Natural killer cell (primary cell): ENCODE data around the gene SERPINB10. TPM values are rescaled to one million over a fixed set of nuclear protein-coding genes. Genes with fewer than 3 reads are reported as not detected.

ENCODE experiments used
- ATAC-seq, 3 donors: fragments of 150-1000 bp in 2 of 3; fragments of 200-7000 bp in 1 of 3; cut with Tn5 transposase; 1 replicate in 1 of 3; 2 replicates in 2 of 3; pipeline ENCODE4 v1.10.0; 2021; ENCODE audit warnings: mild to moderate bottlenecking in 2 of 3, moderate library complexity in 2 of 3
- DNase-seq, 2 donors: peaks; one replicate each; pipeline versions ENCODE4 v3.0.0 to v3.0.0-alpha.2; 2013 to 2021; ENCODE audit warnings: mixed read lengths in 1 of 2
- H3K27ac ChIP-seq: one replicate; pipeline ENCODE4 v1.5.1; 2013; ENCODE audit warnings: mild to moderate bottlenecking, low read length
- H3K27me3 ChIP-seq: one replicate; pipeline ENCODE4 v1.6.1; 2013; ENCODE audit warnings: low read length; ENCODE audit not compliant: control insufficient read depth, insufficient read depth
- H3K36me3 ChIP-seq: one replicate; pipeline ENCODE4 v1.6.1; 2013; ENCODE audit warnings: low read length; ENCODE audit not compliant: control insufficient read depth, insufficient read depth
- H3K4me1 ChIP-seq: one replicate; pipeline ENCODE4 v1.6.1; 2013; ENCODE audit warnings: low read length; ENCODE audit not compliant: control insufficient read depth, insufficient read depth
- H3K4me3 ChIP-seq: one replicate; pipeline ENCODE4 v1.5.1; 2013; ENCODE audit warnings: low read length
- H3K9me3 ChIP-seq: one replicate; pipeline ENCODE4 v1.6.1; 2013; ENCODE audit warnings: low read length; ENCODE audit not compliant: control insufficient read depth, insufficient read depth
- H3K27ac Mint-ChIP-seq, 2 donors: one replicate each; pipeline ENCODE4 v1.8.0; 2022; ENCODE audit warnings: mild to moderate bottlenecking in 2 of 2, mixed read lengths in 2 of 2, moderate library complexity in 1 of 2
- H3K27me3 Mint-ChIP-seq, 2 donors: one replicate each; pipeline ENCODE4 v1.8.0; 2022; ENCODE audit warnings: low read depth in 2 of 2, mixed read lengths in 2 of 2
- H3K36me3 Mint-ChIP-seq: one replicate; pipeline ENCODE4 v1.8.0; 2022; ENCODE audit warnings: mixed read lengths
- H3K4me1 Mint-ChIP-seq, 2 donors: one replicate each; pipeline ENCODE4 v1.8.0; 2022; ENCODE audit warnings: mixed read lengths in 2 of 2
- H3K4me3 Mint-ChIP-seq: one replicate; pipeline ENCODE4 v1.8.0; 2022; ENCODE audit warnings: mild to moderate bottlenecking, moderate library complexity, mixed read lengths
- H3K9me3 Mint-ChIP-seq, 2 donors: one replicate each; pipeline ENCODE4 v1.8.0; 2022; ENCODE audit warnings: mixed read lengths in 2 of 2
- WGBS: methylation state at CpG from one replicate; pipeline ENCODE4 v1.1.7; 2013; ENCODE audit warnings: missing lambda C conversion rate; ENCODE audit not compliant: insufficient coverage; 5-methylcytosine and 5-hydroxymethylcytosine counted together
- intact Hi-C: fragments of 100-400 bp; cut with micrococcal nuclease; formaldehyde crosslinking; loops from one replicate; pipeline ENCODE4 v1.14.2; 2022
- total RNA-seq, 4 donors: library from RNA; stranded (reverse); fragments of 120-200 nt in 1 of 4; gene quantifications; one replicate each; pipeline versions ENCODE4 v1.2.3 to v1.2.4, GENCODE V29; 2013 to 2022
- TF ChIP-seq, protein P1 (sequence below): fragments of 200-600 bp; IDR thresholded peaks from one replicate; pipeline ENCODE4 v1.8.0; 2022; ENCODE audit warnings: antibody characterized with exemption

Gene SERPINB10
- total RNA-seq, 3 donors from 2014 or later (not counting 1 experiment from before 2014, with no cell fraction given): 0.43 TPM; not detected in 2

DNA sequence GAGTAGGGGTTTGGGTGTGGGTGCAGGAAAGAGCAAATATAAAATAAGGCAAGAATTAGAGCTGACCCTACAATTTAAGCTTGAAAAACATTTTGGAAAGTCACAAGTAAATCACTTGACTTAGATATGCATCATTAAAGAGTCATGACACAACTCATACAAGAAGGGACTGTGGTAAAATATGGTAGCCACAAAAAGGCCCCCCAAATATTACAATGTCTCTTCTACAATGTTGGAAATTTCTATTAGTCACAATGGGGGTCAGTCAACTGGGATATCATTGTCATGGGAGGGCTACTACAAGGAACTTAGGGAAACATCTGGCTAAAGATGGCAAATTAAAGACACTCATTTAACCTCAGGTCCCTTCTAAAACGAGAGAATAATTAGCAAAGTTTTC is 35.9 kb upstream of the SERPINB10 start:
- Mint-ChIP-seq H3K4me1 (no peaks in the 10 kb centered on the region), H3K27ac (no peak overlapping the region), H3K27me3 (peaks cover 11 to 14% of the 10 kb centered on the region in 2 donors), H3K36me3 (no peaks in the 10 kb centered on the region), H3K9me3 (no peaks in the 10 kb centered on the region), H3K4me3 (no peak overlapping the region)
- H3K27ac ChIP-seq: no peak overlapping the region
- no peaks in the 10 kb centered on the region for H3K27me3 ChIP-seq
- no peaks in the 10 kb centered on the region for H3K36me3 ChIP-seq
- WGBS: no CpG with 5 or more reads among the region's 1 CpG
- intact Hi-C loops: no loop called here
- TF ChIP-seq, protein P1, sequence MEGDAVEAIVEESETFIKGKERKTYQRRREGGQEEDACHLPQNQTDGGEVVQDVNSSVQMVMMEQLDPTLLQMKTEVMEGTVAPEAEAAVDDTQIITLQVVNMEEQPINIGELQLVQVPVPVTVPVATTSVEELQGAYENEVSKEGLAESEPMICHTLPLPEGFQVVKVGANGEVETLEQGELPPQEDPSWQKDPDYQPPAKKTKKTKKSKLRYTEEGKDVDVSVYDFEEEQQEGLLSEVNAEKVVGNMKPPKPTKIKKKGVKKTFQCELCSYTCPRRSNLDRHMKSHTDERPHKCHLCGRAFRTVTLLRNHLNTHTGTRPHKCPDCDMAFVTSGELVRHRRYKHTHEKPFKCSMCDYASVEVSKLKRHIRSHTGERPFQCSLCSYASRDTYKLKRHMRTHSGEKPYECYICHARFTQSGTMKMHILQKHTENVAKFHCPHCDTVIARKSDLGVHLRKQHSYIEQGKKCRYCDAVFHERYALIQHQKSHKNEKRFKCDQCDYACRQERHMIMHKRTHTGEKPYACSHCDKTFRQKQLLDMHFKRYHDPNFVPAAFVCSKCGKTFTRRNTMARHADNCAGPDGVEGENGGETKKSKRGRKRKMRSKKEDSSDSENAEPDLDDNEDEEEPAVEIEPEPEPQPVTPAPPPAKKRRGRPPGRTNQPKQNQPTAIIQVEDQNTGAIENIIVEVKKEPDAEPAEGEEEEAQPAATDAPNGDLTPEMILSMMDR: no peak
- H3K9me3 ChIP-seq: no peaks in the 10 kb centered on the region
- no peak overlapping the region for H3K4me3 ChIP-seq
- ATAC-seq: no peak
- no peaks in the 10 kb centered on the region for H3K4me1 ChIP-seq
- DNase-seq: no peak

DNA sequence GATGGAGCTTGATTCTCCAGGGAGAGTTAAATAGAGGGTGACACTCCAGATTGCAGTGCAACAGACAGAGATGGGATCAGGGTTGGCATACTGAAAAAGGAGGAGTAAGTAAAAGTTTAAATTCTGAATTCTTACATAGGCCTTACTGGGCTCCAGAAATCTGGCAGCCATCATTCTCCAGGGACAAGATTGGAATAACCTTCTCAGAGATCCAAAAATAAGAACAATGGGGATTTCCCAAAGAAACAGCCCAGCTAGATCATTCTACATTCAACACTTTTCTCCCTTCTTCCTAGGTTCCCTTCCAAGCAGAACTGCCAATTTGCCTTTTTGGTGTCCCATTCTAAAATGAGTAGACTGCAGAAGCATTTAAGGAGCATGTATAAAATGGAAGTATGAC is 35.2 kb upstream of the SERPINB10 start:
- H3K4me3 Mint-ChIP-seq: no peak overlapping the region
- no peak overlapping the region for H3K27ac Mint-ChIP-seq
- no peaks in the 10 kb centered on the region for H3K4me1 ChIP-seq
- H3K9me3 Mint-ChIP-seq: no peaks in the 10 kb centered on the region
- DNase-seq: no peak
- H3K36me3 Mint-ChIP-seq: no peaks in the 10 kb centered on the region
- TF ChIP-seq, protein P1: no peak
- ATAC-seq: no peak
- H3K27ac ChIP-seq: no peak overlapping the region
- H3K36me3 ChIP-seq: no peaks in the 10 kb centered on the region
- intact Hi-C loops: no loop called here
- H3K4me1 Mint-ChIP-seq: no peaks in the 10 kb centered on the region
- peaks cover 11 to 14% of the 10 kb centered on the region in 2 donors for H3K27me3 Mint-ChIP-seq
- no peak overlapping the region for H3K4me3 ChIP-seq
- no peaks in the 10 kb centered on the region for H3K27me3 ChIP-seq
- no peaks in the 10 kb centered on the region for H3K9me3 ChIP-seq

DNA sequence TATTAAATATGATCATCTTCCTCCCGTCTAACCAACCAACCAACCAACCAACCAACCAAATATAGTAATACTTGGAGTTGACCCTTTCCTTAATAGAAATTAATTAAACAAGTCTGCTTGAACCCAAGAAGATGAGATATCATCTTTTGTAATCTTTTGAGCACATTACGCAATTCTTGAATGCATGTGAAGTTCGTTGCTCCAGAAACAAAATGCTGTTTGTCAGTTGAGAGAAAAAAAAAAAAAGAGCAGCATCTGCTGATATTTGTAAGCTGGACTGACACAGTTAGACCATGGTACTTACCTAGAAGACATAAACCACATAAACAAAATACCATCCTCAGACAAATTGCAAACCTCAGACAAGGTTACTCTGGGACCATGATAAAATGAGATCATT is 29.4 kb upstream of the SERPINB10 start:
- H3K9me3 ChIP-seq: no peaks in the 10 kb centered on the region
- Mint-ChIP-seq H3K27ac (no peak overlapping the region), H3K4me1 (no peaks in the 10 kb centered on the region), H3K36me3 (no peaks in the 10 kb centered on the region), H3K4me3 (no peak overlapping the region), H3K9me3 (no peaks in the 10 kb centered on the region), H3K27me3 (peaks cover 0 to 3% of the 10 kb centered on the region in 2 donors)
- H3K27me3 ChIP-seq: no peaks in the 10 kb centered on the region
- H3K4me1 ChIP-seq: no peaks in the 10 kb centered on the region
- no peak overlapping the region for H3K4me3 ChIP-seq
- DNase-seq: no peak
- WGBS: 70% methylated on average over 2 of the region's 3 CpGs
- no peak for ATAC-seq
- intact Hi-C loops: no loop called here
- H3K27ac ChIP-seq: no peak overlapping the region
- TF ChIP-seq, protein P1: no peak
- no peaks in the 10 kb centered on the region for H3K36me3 ChIP-seq

DNA sequence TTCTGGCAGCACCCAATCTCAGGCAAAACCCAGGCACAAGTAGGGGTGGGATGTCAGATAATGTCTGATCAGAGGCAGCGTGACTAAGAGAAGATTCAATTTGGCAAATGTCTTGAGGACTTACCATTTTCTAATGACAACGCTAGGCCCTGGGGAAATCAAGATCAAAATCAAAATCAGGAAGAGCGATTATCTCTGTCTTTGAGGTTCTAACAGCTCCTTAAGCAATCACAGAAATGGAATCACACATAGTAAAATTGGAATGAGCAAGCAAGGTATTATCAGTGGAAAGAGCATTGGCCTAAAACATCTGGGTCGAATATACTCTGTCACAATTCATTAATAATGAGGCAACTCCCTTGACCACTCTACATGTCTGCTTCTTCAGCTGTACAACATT is 28.8 kb upstream of the SERPINB10 start:
- no peak for DNase-seq
- TF ChIP-seq, protein P1: no peak
- H3K4me1 Mint-ChIP-seq: no peaks in the 10 kb centered on the region
- H3K27me3 ChIP-seq: no peaks in the 10 kb centered on the region
- no peaks in the 10 kb centered on the region for H3K36me3 Mint-ChIP-seq
- H3K4me3 ChIP-seq: no peak overlapping the region
- H3K27ac ChIP-seq: no peak overlapping the region
- no peaks in the 10 kb centered on the region for H3K36me3 ChIP-seq
- H3K9me3 Mint-ChIP-seq: no peaks in the 10 kb centered on the region
- no peaks in the 10 kb centered on the region for H3K9me3 ChIP-seq
- intact Hi-C loops: no loop called here
- no peak overlapping the region for H3K27ac Mint-ChIP-seq
- ATAC-seq: peak in 1 of 3 donors; percentile 55
- H3K4me1 ChIP-seq: no peaks in the 10 kb centered on the region
- H3K4me3 Mint-ChIP-seq: no peak overlapping the region
- H3K27me3 Mint-ChIP-seq: peaks cover 0 to 3% of the 10 kb centered on the region in 2 donors
- 94% methylated on average over 3 of the region's 4 CpGs for whole genome bisulfite sequencing
